Nephron (organoid): ENCODE measurements around the gene CDC37.

Experiments
- H3K27ac Mint-ChIP-seq, 3 experiments: 2 replicates each; pipeline ENCODE4 v1.8.0; 2020; ENCODE audit warnings: mixed read lengths in 3 of 3, mild to moderate bottlenecking in 2 of 3, moderate library complexity in 1 of 3
- H3K27me3 Mint-ChIP-seq: 2 replicates; pipeline ENCODE4 v1.8.0; 2021; ENCODE audit warnings: low read depth, mild to moderate bottlenecking, moderate library complexity, mixed read lengths
- H3K36me3 Mint-ChIP-seq: 2 replicates; pipeline ENCODE4 v1.8.0; 2020; ENCODE audit warnings: low read depth, mixed read lengths
- H3K4me1 Mint-ChIP-seq: 2 replicates; pipeline ENCODE4 v1.8.0; 2020; ENCODE audit warnings: mixed read lengths
- H3K4me3 Mint-ChIP-seq, 3 experiments: 2 replicates each; pipeline ENCODE4 v1.8.0; 2020; ENCODE audit warnings: mild to moderate bottlenecking in 3 of 3, mixed read lengths in 3 of 3, moderate library complexity in 2 of 3
- H3K9me3 Mint-ChIP-seq: 2 replicates; pipeline ENCODE4 v1.8.0; 2020; ENCODE audit warnings: mixed read lengths
- CTCF ChIP-seq, 3 experiments: fragments of 200-600 bp; sonication (generic); IDR thresholded peaks; one replicate each; pipeline ENCODE4 v1.5.0; 2021; ENCODE audit warnings: antibody characterized with exemption in 3 of 3; ENCODE audit not compliant: unreplicated experiment in 3 of 3

CDC37 gene

GRCh38 chr19:10395003-10395402, 8.3 kb downstream of the CDC37 start:
- H3K9me3 Mint-ChIP-seq, result no peaks in the 10 kb centered on the region
- TF ChIP-seq CTCF (IDR thresholded peaks at IDR 0.05; ENCODE audit: unreplicated experiment in 3 of 3), result no peak
- no peaks in the 10 kb centered on the region for H3K4me1 Mint-ChIP-seq
- no peaks in the 10 kb centered on the region for H3K27me3 Mint-ChIP-seq
- H3K4me3 Mint-ChIP-seq, result no peak overlapping the region
- no peak overlapping the region for H3K27ac Mint-ChIP-seq
- H3K36me3 Mint-ChIP-seq, result peaks cover 39% of the 10 kb centered on the region

GRCh38 chr19:10393137-10393536, 10.2 kb downstream of the CDC37 start:
- Mint-ChIP-seq H3K9me3 (no peaks in the 10 kb centered on the region), H3K4me1 (no peaks in the 10 kb centered on the region), H3K27ac (no peak overlapping the region), H3K27me3 (no peaks in the 10 kb centered on the region), H3K4me3 (no peak overlapping the region), H3K36me3 (peaks cover 34% of the 10 kb centered on the region)
- TF ChIP-seq CTCF (IDR thresholded peaks at IDR 0.05; ENCODE audit: unreplicated experiment in 3 of 3), result no peak

- Mint-ChIP-seq H3K27ac (no peak overlapping the region), H3K9me3 (no peaks in the 10 kb centered on the region), H3K4me1 (no peaks in the 10 kb centered on the region), H3K4me3 (no peak overlapping the region), H3K36me3 (peaks cover 29% of the 10 kb centered on the region), H3K27me3 (no peaks in the 10 kb centered on the region)
- no peak for TF ChIP-seq CTCF (IDR thresholded peaks at IDR 0.05; ENCODE audit: unreplicated experiment in 3 of 3)
Observed at GRCh38 chr19:10392120-10392519, 11.2 kb downstream of the CDC37 start.

DNA sequence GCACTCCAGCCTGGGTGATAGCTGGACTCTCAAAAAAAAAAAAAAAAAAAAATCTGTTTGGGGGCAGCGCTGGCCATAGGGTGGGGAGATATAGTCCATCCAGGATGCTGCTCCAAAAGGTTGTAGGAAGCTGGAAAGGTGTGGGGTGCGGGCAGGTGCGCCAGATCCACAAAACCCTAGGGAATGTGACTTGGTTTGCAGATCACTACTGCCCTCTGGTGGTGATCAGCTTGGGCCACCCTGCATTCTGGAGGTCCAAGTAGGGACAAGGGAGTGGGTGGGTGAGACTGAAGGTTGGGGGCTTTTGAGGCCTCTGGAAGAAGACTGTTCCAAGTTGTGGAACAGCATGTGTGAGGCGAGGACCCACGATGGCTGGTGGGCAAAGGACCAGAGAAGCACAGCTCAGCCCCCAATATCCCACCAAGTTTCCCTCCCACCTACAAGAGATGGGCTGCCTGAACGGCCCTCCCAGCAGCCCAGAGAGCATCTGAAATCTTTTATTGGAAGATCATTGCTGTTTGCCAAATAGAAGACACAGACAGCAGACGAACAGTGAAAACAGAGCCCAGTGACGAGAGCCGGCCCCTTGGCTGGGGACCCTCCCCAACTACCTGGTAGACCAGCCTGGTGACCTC, 12.6 kb downstream of the CDC37 start:
- no peak overlapping the region for H3K27ac Mint-ChIP-seq
- TF ChIP-seq CTCF (IDR thresholded peaks at IDR 0.05; ENCODE audit: unreplicated experiment in 3 of 3), result peak; percentile 66 to 73 (median 71)
- no peak overlapping the region for H3K4me3 Mint-ChIP-seq
- H3K4me1 Mint-ChIP-seq, result no peaks in the 10 kb centered on the region
- no peaks in the 10 kb centered on the region for H3K27me3 Mint-ChIP-seq
- peaks cover 21% of the 10 kb centered on the region for H3K36me3 Mint-ChIP-seq
- no peaks in the 10 kb centered on the region for H3K9me3 Mint-ChIP-seq

DNA sequence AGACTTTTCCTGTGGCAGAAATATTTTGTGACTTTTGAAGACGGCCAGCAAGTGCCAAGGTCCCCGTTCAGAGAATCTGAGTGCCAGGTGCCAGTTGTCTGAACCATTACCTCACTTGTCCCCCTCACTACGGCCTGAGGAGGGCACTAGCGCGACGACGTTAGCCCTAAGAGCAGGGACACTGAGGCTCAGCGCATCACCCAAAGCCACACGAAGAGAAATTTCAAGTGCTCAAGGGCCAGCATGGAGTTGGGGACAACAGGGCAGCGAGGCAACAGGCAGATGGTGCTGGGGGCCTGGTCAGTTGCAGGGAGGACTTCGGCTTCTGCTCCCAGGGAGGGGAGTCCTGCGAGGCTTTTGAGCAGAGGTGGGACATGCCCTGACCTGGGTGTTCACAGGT, 13.5 kb downstream of the CDC37 start:
- Mint-ChIP-seq H3K9me3 (no peaks in the 10 kb centered on the region), H3K27me3 (peaks cover 3% of the 10 kb centered on the region), H3K4me1 (no peaks in the 10 kb centered on the region), H3K36me3 (peaks cover 21% of the 10 kb centered on the region), H3K4me3 (no peak overlapping the region), H3K27ac (no peak overlapping the region)
- TF ChIP-seq CTCF (IDR thresholded peaks at IDR 0.05; ENCODE audit: unreplicated experiment in 3 of 3), result no peak

DNA sequence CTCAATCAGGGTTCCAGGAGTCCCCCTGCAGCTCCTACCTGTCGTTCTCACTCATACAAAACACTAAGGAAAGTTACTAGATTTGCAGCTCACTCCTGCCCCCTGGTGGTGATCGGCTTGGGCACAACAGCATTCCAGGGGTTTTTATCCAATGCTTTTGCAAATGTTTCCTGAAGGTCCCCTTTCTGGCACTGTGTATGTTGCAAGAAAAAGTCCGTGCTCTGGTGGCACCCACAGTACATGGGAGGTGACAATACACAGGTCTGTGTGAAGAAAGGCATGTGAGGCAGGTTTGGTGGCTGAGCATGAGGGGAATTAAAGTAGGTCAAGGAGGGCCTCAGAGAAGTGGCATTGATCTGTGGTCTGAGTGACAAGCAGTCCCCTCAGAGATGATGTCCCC, 14.4 kb downstream of the CDC37 start:
- Mint-ChIP-seq H3K36me3 (peaks cover 18% of the 10 kb centered on the region), H3K27me3 (peaks cover 3% of the 10 kb centered on the region), H3K4me1 (no peaks in the 10 kb centered on the region), H3K4me3 (no peak overlapping the region), H3K9me3 (no peaks in the 10 kb centered on the region), H3K27ac (peak overlapping the region in 1 of 3 experiments; percentile 9)
- TF ChIP-seq CTCF (IDR thresholded peaks at IDR 0.05; ENCODE audit: unreplicated experiment in 3 of 3), result peak; percentile 88 to 91 (median 89)
